GM12892 (cell line): ENCODE measurements around the gene DPYD.

Experiments
- DNase-seq: peaks from one replicate; pipeline ENCODE4 v3.0.0; 2011; ENCODE audit not compliant: insufficient read length
- FAIRE-seq: peaks from 2 replicates; lab custom pipeline; 2011; peaks lifted over from hg19 to GRCh38; lab: Jason Lieb, UNC
- POLR2A ChIP-seq: IDR thresholded peaks from 2 replicates; pipeline ENCODE4 v1.6.1; 2011; ENCODE audit warnings: low read depth, low read length, control low read depth
- POLR2AphosphoS5 ChIP-seq: IDR thresholded peaks from 2 replicates; pipeline ENCODE4 v1.6.1; 2011; ENCODE audit warnings: low read depth, low read length, control low read depth
- TAF1 ChIP-seq: IDR thresholded peaks from 2 replicates; pipeline ENCODE4 v1.6.1; 2011; ENCODE audit warnings: low read depth, mild to moderate bottlenecking, control low read depth, low read length, borderline replicate concordance

DPYD gene

DNA sequence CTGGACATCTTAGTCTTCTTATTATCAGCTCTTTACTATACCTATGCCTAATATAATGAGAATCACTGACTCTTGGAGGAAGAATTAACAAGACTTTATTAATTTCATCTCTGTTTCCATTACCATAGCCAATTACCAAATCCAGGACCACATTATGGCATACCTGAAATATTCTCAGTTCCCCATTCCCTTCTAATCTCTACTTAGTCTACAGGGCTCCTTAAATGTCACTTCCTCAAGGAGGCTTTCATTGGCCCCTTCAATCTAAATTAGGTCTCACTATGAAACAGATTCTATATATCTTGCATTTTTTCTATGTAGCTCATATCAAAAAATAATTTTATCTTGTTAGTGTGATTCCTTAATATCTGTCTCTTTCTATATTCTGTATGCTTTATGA is 828.0 kb downstream of the DPYD start:
- DNase-seq (no peak), FAIRE-seq (no peak)
- TF ChIP-seq POLR2A (no peak), TAF1 (no peak), POLR2AphosphoS5 (no peak)

DNA sequence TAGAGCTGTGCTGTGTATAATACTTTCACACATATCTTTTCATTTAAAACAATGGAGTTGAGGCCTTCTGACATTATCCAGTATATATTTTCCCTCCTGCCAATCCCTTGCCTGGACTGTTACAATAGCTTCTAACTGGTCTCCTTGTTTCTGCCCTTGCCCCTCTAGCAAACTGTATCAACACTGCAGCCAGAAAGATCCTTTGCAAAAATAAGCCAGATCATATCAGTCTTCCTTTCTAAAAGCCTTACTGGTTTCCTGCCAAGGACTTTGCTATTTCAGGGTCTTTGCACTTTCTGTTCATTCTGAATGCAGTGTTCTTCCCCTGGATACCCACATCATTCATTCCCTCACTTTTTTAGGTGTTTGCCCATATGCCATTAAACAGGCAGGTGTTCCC is 829.2 kb downstream of the DPYD start:
- DNase-seq (no peak), FAIRE-seq (no peak)
- TF ChIP-seq POLR2AphosphoS5: no peak
- TF ChIP-seq TAF1: no peak
- no peak for TF ChIP-seq POLR2A

DNA sequence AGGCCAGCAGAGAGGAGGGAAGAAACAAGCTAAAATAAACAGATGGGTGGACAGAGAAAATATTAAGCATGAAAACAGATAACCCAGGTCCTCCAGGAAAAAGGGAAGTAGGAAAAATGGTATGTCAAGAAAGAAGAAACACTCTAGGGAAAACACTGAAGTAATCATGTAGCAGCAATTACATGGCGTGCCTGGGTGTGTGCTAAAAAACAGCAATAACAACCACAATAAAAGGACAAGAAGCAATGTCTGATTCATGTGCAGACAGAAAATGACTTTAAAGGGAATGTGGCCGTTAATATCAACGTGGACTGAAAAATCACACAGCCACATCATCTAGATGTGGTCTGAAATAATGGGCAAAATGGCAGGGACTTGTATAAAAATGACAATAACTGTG is 829.6 kb downstream of the DPYD start:
- FAIRE-seq (no peak), DNase-seq (no peak)
- TF ChIP-seq POLR2AphosphoS5 (no peak), TAF1 (no peak), POLR2A (no peak)

DNA sequence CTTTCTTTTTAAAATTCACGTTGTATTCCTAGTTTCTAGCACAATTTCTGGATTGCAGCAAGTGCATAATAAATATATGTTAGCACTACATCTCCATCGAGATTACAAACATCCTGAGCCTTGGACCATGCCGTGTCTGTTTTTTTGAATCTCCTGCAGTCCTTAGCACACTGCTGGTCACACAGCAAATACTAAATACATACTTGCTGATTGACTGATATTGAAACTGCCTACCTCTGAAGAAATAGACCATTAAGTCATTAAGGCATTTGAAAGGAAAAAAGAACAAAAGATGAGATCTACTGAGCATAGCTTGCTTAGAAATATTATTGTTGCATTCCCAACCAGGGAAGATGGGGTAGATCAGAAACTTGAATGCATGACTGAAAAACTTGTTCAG is 830.1 kb downstream of the DPYD start:
- no peak for DNase-seq
- FAIRE-seq: no peak
- TF ChIP-seq POLR2AphosphoS5 (no peak), TAF1 (no peak), POLR2A (no peak)

DNA sequence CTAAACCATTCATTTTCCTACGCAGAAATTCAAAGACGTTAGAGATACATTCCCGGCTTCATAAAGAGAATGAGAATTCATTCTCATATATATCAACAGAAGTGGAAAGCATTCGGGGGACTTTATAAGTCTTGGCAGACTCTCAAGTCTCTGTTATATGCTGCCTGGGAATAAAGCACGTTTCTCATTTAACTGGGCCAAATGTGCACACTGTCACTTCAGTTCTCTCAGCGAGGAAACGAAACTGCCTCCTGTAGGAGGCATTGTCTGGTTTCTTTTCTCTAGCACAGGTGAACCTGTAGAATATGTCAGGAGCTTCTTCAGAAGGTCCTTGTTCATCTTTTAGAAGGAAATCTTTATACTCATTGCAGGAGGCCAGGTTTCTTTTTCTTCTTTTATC is 831.7 kb downstream of the DPYD start:
- TF ChIP-seq POLR2AphosphoS5: no peak
- no peak for TF ChIP-seq POLR2A
- no peak for TF ChIP-seq TAF1
- DNase-seq: no peak
- peak; percentile 74 for FAIRE-seq

DNA sequence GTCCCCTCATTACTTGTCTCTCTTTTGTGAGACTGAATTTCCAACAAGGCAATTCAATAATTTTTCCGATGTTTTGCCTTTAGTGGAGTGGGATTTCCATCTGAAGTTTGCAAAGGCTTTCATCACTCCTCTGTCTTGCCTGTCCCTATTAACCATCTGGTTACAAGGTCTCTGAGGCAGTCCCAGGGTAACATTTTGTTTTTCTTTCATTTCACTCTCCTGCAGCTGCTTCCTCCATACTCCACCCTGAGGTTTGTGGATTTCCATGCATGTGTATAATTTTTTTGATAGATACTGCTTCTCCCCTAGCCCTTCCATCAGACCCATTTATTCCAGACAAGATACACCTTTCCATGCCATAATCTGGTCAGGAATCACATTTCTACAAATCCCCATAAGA is 832.4 kb downstream of the DPYD start:
- TF ChIP-seq POLR2A: no peak
- TF ChIP-seq POLR2AphosphoS5: no peak
- no peak for TF ChIP-seq TAF1
- DNase-seq: no peak
- peak; percentile 5 for FAIRE-seq

DNA sequence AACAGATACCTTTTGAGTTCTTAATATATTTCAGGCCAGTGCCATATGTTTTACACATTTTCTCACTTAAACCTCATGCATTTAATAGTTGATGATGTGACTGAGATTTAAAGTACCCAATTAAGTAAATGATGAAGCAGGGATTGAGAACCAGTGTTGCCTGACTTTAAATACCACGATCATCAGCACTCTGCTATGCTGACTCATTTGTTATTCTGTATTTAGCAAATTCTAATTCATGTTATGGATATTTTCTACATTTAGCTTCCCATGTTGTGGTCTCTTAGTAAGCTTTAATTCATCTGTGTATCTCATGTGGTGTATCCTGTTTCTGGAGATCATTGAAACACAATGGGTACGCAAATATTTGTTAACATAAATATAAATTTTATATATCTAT is 836.3 kb downstream of the DPYD start:
- TF ChIP-seq POLR2A (no peak), POLR2AphosphoS5 (no peak), TAF1 (no peak)
- no peak for FAIRE-seq

DNA sequence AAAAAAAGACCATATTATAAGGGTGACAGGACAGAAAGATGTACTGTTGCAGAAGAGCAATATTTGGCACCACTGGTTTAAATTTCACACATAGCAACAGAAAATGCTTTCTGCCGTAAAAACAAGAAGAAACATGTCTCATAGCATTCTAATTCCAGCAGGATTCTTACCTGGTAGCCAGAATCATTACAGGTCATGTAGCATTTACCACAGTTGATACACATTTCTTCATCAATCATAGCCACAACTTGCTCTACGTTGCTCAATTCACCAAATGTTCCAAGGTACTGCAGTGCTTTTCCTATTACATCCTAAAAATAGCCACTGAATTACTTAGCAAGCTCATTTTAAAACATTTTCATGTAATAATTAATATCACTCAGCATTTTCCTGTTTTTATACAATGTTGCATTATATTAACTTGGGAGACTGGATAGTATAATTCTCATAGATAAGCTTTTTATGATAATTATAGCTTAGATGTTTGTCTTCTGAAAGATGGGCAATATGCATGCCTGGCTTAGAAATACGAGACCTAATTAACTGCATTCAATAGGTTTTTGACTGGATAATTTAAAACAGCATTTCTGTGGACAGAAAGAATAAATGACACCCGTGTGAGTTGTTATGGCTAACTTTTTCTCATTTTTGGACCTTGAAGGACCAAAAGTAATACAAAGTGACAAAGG is 838.5 kb downstream of the DPYD start:
- no peak for DNase-seq
- no peak for FAIRE-seq
- TF ChIP-seq TAF1 (no peak), POLR2A (no peak), POLR2AphosphoS5 (no peak)

More for the DNA sequence above, 836.3 kb downstream of the DPYD start:
- no peak for DNase-seq

DNA sequence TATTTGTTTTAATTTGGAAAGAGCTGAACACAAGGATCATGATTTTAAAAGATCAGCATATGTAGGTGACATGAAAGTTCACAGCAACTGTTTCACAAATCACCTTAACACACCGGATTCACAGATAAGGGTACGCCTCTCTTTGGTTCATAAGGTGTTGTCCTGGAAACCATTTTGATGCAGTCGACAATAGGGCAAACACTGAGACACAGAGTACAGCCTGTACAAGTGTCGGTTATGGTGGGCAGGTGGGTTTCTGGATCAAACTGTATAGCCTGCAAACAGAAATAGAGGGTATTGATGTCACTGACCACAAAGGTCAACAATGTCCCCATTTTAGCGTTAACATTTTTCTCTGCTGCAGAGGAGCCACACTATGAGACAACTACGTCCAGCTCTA is 842.0 kb downstream of the DPYD start:
- TF ChIP-seq POLR2A (no peak), POLR2AphosphoS5 (no peak), TAF1 (no peak)
- DNase-seq: no peak
- FAIRE-seq: no peak

DNA sequence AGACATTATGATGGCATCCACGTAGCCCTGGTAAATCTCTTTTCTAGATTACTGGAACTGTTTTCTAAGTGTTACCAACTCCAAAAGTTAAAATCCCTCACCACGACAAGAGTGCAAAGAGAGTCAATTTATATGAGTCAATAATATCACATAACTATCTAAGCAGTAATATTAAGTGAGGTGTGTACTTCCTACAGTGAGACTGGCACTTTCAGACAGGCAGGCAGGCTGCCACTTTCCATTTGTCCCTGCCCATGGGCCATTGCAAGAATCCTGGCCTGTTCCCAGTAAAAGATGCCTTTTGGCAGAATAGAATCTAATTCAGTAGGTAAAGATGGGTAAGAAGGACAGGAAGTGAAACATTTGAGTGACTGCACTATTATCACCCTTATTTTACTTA is 843.6 kb downstream of the DPYD start:
- FAIRE-seq (no peak), DNase-seq (no peak)
- TF ChIP-seq POLR2A (no peak), TAF1 (no peak), POLR2AphosphoS5 (no peak)

DNA sequence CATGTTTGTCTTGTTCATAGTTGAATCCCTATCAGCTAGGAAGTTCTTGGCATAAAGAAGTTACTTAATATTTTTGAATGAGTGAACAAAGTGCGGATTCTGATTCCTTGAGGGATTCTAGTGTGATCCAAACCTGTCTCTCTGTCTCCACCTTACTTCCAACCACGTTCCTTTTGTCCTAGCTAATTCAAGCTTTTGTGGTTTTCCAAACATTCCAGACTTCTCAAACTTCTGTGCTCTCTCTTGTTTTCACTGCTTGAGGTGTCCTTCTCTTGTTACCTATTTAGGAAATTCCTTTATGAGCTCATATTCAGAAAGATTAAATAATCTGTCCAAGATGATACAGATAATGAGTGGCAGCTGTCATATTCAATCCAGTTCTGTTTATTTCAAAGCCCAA is 846.1 kb downstream of the DPYD start:
- DNase-seq: no peak
- TF ChIP-seq POLR2AphosphoS5 (no peak), POLR2A (no peak), TAF1 (no peak)
- FAIRE-seq: no peak

DNA sequence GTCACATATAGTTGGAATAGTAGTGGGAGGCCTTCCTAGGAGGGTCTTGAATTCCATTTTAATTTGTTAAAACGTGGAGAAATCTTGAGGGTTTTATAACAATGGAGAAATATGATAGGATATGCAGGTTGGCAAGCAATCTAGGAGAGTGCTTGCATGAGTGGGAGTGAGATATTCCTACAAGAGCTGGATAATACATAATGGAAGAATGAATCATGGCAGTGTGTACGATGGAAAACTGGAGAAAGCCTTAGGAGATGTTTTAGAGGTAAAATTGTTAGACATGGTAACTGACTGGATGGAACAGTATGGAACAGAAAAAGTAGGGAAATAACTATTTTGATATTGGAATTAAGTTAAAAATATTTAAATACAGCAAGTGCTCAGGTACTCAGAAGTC is 846.9 kb downstream of the DPYD start:
- no peak for TF ChIP-seq TAF1
- TF ChIP-seq POLR2AphosphoS5: no peak
- no peak for TF ChIP-seq POLR2A
- FAIRE-seq (no peak), DNase-seq (no peak)
